GM19467 (cell line): ENCODE results near the gene PRPF40B.
A peak's percentile ranks its signal among the peaks of the same experiment; 100 is the strongest.
"Not testable (repeated sequence)": the region's sequence is repeated elsewhere in the genome, so short reads cannot be mapped to it uniquely, and the experiment has no call there.

Source experiments
- ATAC-seq: cut with Tn5 transposase; IDR thresholded peaks from one replicate; pipeline ENCODE4 v1.9.1; 2021; ENCODE audit warnings: mild to moderate bottlenecking, moderate library complexity; ENCODE audit not compliant: unreplicated experiment

PRPF40B gene

DNA sequence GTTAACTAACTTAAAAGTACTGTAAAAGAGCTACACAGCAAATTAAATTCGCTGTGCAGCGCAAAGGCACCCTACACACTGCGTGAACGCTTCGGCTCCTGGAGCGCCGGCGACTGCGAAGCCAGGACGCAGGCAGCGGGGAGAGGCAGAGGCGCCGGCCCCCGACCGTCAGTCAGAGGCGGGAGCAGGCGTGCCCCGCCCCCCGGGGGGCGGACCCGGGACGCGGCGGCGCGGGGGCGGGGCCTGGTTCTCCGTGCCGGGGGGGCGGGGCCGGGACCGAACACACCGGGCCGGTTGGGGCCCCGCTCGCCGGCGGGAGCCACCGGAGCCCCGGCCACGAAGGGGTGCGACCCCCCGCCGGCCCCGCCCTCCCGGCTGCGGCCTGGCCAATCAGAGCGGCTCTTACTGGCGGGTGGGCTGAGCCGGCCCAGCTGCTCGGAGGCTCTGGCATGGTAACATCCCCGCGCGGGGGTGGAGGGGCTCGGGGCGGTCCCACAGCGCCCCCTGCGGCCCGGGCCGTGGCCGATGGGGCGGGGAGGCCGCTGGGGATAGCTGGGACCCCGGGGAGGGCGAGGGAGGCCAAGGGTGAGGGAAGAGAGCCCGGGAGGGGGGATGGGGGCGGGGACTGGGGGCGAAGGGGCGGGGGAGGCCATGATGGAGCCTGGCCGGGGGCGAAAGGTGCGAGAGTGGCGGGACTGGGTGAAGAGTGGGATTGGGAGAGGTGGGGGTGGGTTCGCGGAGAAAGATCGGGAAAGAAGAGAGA, at the start of gene PRPF40B:
Gene PRPF40B, plus strand, starts transcription at position 420 of the 763 bp plus-strand sequence. Its CDS starts 30 bp downstream, at position 450.
- peak; percentile 64 for ATAC-seq

DNA sequence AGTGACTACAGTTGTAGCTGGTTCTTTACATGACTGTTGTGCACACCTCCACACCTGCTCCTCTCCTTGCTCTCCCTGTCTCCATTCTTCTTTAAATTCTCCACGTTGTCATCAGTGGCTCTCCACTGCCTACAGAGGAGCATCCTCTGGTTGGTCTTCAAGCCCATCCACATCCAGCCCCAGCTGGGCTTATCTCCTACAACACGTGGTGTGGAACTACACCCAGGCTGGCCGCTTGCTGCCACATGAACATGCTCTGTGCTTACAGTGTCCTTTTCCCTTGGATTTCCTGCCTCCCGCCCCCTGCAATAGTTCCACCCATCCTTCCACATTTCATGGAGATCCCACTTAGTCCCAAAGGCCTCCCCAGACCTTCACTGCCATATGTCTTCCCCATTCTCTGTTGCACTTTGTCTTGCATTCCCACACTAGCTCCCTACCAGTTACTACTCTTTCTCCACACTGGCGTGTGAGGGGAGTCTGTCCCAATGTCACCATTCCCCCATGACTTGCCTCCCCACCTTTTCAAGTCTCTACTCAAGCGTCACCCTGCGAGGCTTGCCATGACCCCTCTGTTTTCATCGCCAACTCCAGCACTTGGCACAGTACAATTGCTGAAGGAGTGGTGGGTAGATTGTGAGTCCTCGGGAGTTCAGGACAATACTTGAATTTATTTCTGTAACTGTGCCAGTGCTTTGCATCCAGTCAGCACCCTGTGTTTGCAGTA, 45.6 kb upstream of the PRPF40B start:
- no peak for ATAC-seq

DNA sequence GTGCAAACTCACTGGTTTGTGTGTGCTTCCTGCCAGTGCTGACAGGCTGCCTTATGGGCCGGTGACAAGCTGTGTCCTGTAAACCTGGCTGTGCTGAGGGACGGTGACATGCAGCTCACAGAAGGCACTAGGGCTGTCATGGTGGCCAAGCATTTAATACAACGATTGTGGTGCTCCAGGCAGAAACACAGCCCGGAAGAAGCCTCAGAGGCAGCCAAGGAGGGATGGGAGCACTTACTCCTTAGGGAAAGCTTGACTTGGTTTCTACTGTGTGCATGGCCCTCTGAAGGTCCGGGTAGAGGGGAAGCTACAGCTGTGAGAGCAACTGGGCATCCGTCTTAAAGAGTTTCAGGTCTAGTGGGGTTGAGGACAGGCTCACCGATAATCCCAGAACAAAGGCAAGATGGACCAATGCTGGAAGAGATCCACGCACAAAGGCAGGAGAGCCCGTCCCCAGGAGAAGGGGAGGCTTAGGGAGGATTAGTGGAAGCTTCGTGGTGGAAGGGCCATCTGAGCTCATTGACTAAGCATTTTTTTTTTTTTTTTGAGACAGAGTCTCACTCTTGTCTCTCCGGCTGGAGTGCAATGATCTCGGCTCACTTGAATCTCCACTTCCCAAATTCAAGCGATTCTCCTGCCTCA, 44.8 kb upstream of the PRPF40B start:
- ATAC-seq: no peak

DNA sequence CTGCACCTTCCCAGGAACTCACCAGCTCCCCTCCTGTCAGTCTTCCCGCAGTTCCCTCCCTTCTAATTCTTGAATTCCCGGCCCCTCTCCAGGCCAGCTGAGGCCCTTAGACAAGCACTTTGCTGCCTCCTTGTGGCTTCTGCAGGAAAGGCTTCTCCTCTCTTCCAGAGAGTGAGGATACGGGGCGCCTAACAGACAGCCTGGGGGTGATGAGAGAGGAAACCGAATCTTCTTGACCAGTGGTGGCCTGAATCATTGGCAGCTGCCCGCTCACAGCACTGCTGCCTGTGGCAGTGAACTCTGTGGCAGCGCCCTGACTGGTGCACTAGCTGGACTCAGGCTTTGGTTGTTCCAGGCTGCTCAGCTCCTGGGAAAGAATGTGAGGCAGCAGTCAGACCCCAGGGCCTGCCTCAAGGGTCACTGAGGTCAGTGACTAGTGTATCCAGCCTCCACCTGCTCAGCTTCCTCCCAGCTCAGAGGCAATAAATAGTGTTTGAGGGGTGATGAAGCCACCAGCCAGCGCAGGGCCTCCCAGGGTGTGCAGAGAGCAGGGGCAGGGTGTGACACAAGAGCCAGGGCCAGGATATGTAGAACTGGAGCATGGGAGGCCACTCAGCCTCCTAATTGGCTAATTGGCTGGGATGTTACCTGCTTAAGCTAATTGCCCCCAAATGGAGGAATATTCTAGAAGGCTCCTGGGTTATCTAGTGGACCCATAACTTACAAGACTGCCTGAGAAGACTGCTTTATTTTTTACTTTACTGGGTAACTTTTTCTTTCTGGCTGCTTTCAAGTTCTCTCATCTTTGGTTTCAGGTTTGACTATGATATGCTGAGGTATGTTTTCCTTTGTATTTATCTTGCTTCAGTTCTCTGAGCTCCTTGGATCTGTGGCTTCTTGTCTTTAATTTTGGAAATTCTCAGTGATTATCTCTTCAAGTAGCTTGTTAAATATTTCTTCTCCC, 42.5 kb upstream of the PRPF40B start:
- ATAC-seq: no peak

DNA sequence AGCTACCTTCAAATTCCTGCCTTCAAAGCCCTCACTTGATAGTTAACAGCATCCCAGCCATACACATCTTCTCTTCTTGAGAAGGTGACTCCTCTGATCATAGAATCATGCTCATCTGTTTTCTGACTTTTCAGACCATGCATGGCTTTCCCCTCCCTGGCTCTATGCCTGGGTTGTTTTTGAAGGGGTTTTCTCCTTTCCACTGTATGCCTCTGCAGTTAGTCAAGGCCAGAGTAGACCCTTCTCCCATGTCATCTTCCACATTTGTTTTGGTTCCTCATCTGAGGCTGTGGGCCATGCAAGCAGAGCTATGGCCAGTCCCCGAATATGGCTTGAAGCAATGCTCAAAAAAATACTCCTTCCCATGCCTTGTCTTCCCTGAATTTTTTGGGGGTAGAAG, 41.2 kb upstream of the PRPF40B start:
- ATAC-seq: no peak

DNA sequence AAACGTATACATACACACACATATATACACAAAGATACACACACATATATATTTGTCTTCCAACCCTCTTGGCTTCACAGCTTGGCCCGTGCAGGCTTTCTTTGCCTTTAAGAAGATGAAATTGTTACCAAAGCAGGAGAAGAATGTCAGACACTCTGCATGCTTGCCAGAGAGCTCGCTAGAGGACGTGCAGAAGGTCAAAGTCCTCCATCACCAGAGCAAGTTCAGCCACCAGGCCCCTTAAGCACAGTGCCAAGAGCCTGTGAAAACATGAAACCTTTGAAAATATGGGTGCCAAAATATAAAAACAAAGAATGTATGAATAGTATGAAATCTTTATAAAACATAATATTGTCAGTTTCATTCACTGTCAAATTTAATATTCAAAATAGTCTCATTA, 40.5 kb upstream of the PRPF40B start:
- no peak for ATAC-seq

DNA sequence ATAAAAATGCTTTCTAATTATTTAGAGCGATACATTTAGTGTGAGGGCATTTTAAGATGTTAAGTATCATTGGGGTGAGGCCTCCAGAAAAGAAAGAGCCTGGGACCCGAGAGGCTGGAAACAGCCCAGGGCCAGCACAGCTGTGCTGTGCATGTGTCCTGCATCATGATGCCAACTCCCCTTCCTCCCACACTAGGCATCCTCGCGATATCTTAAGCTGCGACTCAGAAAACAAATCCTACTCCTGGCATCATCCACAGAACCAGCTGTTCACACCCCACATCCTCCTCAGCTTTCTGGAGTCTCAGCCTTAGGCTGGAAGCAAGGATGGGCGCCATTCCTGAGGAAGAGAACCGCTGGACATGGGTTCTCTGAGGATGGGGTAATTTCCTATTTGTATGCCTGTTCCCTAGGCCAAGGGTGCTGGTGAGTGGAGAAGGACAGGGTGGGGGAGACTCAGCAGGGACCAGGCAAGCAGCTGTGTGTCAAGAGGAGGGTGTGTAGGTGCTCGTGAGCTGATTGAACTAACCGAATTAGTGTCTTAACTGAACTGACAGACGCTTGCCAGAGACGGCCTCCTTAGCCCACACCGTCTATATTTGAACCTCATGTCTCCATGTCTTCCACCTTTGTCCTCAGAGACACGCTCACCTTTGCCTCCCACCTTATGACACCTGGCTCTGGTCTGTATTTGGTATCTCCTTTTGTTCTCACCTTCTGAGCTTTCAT, 39.8 kb upstream of the PRPF40B start:
- ATAC-seq: no peak

DNA sequence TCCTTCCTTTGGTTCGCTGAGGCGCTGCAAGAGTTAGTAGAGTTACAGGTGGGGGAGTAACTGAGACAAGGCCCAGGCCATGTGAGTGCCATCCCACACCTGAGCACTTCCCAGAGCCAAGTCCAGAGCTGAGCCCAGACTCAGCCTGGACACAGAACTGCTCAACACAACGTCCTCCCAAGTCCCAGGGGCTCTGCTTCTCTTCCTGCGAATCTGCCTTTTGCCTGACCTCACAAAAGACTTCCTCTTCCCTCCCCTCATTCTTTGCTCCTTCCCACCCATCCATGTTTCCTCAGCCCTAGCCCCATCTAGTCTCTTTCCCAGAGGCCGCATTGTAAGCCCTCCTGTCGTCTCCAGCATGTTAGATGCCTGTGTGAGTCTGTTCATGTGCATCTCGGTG, 38.8 kb upstream of the PRPF40B start:
- no peak for ATAC-seq

DNA sequence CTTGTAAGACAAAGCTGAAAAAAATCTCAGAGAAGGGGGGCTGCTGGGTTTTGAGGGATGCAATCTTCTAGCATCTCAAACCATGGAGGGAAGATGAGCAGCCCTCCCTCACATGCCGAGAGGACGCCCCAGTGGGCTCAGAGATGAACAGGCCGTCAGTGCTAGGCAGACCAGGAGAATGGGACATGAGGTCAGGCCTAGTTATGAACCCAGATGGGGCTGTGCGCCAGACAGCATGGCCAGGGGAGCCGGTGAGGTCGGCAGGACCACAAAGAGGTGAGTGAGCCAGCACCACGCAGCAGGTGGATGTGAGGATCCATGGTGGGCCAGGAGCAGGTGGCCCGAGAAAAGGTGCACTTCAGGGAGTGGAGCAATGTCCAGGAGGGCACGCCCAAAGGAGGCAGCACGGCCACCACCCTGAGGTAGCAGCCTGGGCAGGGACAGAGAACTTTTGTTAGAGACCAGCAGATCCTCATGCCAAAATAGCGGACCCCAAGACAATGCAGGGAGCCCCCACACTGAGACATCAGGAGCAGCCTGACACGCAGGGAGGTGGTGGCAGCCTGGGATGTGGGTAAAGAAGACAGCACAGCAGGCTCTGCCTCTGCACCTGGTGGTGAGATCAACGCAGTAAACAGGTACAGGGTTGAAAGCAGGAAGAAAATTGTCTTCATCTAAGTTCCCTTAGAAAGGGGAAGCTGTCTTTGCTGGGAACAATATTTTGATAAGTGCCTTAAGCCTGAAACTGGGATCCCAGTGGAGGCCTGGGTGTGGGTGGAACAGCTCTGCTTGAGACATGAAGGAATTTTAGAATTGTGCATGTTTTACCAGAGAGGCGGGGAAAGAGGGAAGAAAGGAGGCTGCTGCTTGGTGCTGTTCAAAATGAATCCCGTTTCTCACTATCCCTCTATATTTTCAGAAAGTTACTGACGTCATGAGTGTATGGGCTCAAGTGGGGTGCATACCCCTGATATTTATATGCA, 37.6 kb upstream of the PRPF40B start:
- ATAC-seq: no peak

DNA sequence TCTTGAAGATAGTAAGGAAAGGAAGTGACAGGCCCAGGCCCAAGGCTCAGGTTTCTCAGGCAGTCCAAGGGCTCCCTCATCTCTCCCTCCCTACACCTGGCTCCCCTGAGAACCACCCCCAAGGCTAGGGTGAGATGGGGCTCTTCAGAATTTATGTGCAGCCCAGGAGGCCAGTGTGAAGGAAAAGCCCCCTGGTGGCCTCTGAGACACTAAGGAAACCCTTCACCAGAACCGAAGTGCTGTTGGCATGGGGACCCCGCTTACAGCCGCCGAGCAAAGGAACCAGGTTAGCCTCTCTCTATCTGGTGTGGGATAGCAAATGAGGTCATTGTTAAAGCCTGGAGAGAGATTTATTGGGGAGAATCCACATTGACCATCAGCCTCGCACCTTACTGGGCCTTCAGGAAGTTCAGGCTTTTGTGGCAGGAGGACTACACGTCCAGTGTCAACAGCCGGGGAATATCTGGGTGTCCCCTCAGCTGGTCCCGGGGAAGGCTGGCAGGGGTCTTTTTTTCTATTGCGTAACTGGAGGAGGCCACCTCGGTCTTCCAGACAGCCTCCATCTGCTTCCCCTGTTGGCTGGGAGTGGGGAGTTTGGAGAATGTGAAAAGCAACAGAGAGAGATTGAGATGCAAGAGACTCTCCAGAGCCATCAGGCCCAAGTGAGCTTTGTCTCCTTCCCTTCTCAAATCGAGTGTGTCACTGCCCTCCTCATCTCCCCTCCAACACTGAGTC, 36.0 kb upstream of the PRPF40B start:
- ATAC-seq: no peak

DNA sequence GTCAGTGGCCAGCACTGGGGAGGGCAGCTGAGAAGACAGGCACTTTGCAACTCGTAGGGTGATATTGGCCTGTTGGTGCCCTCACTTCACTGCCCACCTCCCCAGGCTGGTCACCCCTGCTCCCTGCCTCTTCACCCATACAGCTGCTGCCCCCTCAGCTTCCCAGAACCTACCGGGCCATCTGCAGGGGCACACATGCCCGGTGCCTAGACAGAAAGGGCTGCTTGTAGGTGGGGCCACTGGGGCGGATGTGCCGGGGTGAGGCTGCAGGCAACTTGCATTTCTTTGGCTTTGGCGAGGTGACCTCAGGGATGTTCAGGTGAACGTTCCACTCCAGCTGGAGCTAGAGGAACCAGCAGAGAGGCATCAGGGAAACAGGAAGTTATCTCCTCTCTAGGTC, 35.1 kb upstream of the PRPF40B start:
- no peak for ATAC-seq

DNA sequence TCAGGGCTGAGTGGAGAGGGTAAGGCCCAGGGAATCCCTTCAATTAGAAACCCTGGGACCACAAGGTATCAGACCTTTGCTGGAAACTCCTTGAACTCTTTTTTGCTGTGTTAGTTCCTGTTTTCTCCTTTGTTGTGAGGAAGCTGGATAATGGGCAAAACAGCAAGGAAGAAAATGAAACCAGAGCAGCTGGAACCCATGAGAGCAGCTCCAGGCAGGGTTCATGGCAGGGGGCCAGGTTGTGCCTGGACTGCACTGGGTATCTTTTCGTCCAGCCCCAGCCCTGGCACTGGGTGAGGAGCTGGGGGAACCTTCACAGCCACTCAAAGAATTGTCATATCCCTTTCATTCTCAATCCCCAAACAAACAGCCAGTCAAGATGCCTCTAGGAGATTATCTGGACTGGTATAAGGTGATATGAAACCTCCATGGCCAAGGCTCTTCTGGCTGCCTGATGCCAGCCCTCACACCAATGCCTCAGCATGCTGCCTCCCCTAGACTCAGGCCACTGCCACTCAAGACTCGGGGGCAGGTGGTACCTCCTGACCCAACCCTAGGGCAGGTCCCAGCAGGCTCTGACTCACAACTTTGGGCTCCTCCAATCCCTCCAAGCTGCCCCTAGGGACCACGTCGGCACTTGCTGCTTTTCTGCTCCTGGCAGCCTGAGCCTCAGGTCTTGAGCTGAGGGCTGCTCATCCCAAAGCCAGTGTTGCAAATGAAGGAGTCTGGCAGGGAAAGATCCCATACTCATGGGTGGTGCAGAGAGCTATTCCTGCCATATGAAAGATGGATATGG, 34.4 kb upstream of the PRPF40B start:
- no peak for ATAC-seq

DNA sequence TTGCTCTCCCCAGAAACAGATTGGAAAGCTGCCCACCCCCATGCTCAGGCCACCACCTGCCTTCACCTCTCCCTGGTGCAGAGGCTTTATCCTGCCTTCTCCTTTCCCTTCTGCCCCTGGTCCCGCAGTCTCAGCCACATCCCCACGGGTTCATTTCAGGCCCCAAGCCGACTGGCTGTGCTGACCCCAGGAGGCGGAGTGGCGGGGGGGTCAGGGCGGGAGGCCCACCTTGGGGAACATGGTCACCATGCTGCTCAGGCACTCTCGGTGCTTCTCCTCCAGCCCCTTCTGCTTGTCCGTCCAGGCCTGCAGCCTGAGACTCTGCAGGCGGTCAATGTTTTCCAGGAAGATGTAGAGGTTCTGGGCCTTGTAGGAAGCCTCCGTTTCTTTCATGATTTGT, 24.8 kb upstream of the PRPF40B start:
- ATAC-seq: no peak

DNA sequence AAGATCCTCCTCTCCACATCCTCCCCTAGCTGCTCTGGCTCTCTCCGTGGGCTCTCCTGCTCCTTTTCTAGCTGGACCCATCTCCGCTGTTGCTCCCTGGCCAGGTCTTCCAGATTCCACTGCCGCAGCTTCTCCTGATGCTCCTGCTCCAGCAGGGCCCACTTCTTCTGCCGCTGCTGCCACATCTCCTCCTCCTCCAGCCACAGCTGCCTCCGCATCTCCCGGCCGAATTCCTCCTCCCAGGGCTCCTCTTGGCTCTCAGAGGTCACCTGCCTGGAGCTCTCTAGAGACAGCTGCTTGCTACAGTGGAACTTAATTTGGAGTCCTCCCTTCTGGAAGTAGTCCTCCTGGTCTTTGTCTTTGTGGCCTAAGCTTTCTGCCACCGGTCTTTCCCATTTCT, 23.4 kb upstream of the PRPF40B start:
- ATAC-seq: no peak

DNA sequence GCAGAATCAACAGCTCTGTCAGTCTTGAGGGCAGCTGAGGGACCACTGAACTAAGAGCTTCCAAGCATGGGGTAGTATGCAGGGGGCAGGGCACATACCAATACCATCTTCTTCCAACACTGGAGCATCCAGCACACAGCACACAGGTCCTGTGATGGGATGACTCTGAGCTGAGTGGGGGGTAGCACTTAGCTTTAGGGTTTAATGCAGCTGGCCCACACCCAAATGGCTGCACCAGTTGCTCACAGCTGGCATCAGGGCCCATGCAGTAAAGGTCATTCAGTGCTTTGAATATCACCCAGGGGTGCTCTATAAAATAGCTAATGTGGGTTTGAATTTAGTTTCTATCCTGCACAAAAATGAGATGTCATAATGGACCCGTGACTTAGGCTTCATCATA, 19.6 kb upstream of the PRPF40B start:
- ATAC-seq: no peak

DNA sequence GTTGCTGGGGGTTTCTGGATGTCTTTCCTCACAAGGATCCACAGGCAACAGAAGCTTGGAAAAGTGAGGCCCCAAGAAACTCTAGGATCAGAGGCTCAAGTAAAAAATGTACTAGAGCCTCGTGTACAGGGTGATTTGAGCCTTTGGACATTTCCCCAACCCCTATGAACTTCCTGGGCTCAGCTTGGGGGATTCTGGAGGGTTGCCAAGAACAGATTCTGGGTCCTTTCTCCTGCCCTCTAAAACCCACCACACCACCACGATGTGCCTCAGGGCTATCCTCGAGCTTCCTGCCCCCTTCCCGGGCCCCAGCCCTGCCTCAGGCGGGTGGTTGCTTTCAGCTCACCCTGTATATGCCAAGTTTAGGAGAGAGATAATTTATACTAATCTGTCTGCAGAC, 18.5 kb upstream of the PRPF40B start:
- no peak for ATAC-seq

DNA sequence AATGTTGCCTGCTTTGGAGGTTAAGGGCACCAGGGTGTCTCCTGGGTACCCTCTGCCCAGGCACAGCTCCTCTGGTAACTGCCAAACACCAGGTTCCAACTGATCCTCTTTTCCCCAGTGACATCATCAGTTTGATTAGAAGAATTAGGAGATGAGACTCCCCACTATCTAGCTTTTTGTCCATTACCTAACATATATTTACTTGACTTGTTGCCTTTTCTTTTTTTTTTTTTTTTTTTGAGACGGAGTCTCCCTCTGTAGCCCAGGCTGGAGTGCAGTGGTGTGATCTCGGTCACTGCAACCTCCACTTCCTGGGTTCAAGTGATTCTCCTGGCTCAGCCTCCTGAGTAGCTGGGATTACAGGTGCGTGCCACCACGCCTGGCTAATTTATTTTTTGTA, 17.8 kb upstream of the PRPF40B start, which contains the start of gene FAM186B:
Gene FAM186B, minus strand, starts transcription at position 101 of the 400 bp plus-strand sequence. CDS start 162 bp downstream, outside the sequence.
- not testable (repeated sequence) for ATAC-seq
